Cardiac septum (tissue), 1 donor: ENCODE results near the gene HEXA. TPM values are rescaled to one million over a fixed set of nuclear protein-coding genes. Genes with fewer than 3 reads are reported as not detected.

Experiments used
- total RNA-seq: library from RNA; stranded (reverse); fragmentation: NEBNext Ultra II Directional; extraction: Animal tissue kit (Norgen Biotek cat#: 25700); gene quantifications from one replicate; pipeline ENCODE4 v1.2.1, GENCODE V29; 2021
- donor health status: DM: no; HTN: no; CAD: no.

HEXA gene
- total RNA-seq, 1 donor from 2014 or later, result 77.9 TPM

Other genes starting within 250 kb of the HEXA start
- not detected for gene GRAMD2A, start 178.2 kb downstream of the HEXA start, total RNA-seq
- 984 TPM for gene PKM, start 144.8 kb downstream of the HEXA start, total RNA-seq
- 34.6 TPM for gene PARP6, start 103.5 kb downstream of the HEXA start, total RNA-seq
- 0.70 TPM for gene CELF6, start 55.9 kb downstream of the HEXA start, total RNA-seq
- not detected for gene TMEM202, start 22.3 kb upstream of the HEXA start, total RNA-seq
- gene ARIH1, start 98.3 kb upstream of the HEXA start, total RNA-seq, result 182 TPM